Measurements from ENCODE around the gene STMN3. TPM values are rescaled to one million over a fixed set of nuclear protein-coding genes. Genes with fewer than 3 reads are reported as not detected.
"Not testable (repeated sequence)": the region's sequence is repeated elsewhere in the genome, so short reads cannot be mapped to it uniquely, and the experiment has no call there.

The STMN3 gene
- total and polyA plus RNA-seq, 3 donors from 2014 or later = 8.4 to 16.5 (median 15.1) TPM

DNA sequence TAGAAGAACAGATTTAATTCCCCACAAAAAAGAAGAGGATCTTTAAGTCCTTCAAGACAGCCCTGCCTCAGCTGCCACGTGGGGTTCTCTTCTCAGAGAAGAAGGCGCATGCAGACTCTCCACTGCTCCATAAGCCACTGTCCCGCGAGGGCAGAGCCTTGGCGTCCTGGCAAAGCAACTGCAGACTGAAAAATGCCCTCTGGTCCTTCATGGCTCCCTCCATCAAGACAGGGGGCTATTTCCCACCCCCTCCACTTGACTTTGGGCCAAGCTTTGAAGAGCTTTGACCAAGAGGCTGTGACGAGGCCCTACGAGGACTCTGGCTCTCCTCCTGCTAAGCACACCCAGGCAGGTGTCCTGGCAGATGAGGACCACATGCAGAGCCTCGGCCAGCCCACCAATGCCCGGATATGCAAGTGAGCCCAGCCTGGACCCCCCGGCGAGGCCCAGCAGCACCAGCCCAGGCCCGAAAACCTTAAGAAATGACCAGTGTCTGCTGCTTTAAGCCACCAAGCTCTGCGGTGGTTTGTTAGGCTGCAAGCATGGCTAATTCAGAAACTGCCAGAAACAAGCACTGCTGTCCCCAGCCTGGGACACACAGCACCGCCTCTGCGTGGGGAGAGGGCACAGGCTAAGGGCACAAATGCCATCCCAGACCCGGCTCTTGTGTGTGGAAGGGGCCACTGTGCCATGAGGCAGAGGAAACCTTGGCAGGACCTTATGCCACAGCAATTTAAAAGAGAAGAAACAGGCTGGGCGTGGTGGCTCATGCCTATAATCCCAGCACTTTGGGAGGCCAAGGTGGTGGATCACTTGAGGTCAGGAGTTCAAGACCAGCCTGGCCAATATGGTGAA is 42.4 kb downstream of the STMN3 start:
- H3K9me3 ChIP-seq = no peaks in the 10 kb centered on the region
- H3K27ac ChIP-seq = no peak overlapping the region
- no peaks in the 10 kb centered on the region for H3K36me3 ChIP-seq (ENCODE audit: low read depth, missing control alignments)
- H3K4me3 ChIP-seq = no peak overlapping the region
- no peaks in the 10 kb centered on the region for H3K4me1 ChIP-seq
- 91 to 95% methylated on average over 17 of the region's 17 CpGs for WGBS, 2 donors
- DNase-seq = no peak
- no peak for TF ChIP-seq POLR2A (IDR thresholded peaks at IDR 0.05)
- TF ChIP-seq, protein P1, sequence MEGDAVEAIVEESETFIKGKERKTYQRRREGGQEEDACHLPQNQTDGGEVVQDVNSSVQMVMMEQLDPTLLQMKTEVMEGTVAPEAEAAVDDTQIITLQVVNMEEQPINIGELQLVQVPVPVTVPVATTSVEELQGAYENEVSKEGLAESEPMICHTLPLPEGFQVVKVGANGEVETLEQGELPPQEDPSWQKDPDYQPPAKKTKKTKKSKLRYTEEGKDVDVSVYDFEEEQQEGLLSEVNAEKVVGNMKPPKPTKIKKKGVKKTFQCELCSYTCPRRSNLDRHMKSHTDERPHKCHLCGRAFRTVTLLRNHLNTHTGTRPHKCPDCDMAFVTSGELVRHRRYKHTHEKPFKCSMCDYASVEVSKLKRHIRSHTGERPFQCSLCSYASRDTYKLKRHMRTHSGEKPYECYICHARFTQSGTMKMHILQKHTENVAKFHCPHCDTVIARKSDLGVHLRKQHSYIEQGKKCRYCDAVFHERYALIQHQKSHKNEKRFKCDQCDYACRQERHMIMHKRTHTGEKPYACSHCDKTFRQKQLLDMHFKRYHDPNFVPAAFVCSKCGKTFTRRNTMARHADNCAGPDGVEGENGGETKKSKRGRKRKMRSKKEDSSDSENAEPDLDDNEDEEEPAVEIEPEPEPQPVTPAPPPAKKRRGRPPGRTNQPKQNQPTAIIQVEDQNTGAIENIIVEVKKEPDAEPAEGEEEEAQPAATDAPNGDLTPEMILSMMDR (IDR thresholded peaks at IDR 0.05) = no peak
- intact Hi-C loops (cut with DNase I; ENCODE audit: low total_unique reads) = no loop called here
- no peaks in the 10 kb centered on the region for H3K27me3 ChIP-seq

DNA sequence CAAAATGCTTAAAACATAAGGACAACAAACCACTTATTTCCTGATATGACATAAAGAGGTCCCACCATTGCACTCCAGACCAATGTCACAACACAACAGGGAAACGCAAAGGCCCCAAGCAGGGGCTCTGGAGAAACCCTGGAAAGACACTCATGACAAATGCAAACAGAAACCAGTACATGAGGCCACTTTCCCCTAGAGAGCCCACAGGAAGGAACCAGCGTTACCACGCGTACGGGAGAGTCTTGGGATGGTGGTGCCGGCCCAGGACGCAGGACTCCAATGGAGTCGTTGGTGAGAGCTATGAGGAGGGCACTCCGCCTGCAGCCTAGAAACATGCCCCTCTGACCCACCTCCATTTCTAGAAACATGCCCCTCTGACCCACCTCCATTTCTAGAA is 46.5 kb downstream of the STMN3 start:
- Histone ChIP-seq H3K36me3 (ENCODE audit: low read depth, missing control alignments) (no peaks in the 10 kb centered on the region), H3K27ac (no peak overlapping the region), H3K27me3 (no peaks in the 10 kb centered on the region), H3K4me1 (no peaks in the 10 kb centered on the region), H3K4me3 (no peak overlapping the region), H3K9me3 (no peaks in the 10 kb centered on the region)
- 95% methylated on average over 9 of the region's 9 CpGs for WGBS, 2 donors
- intact Hi-C loops (cut with DNase I; ENCODE audit: low total_unique reads) = no loop called here
- no peak for DNase-seq
- TF ChIP-seq, protein P1 (IDR thresholded peaks at IDR 0.05) = no peak
- no peak for TF ChIP-seq POLR2A (IDR thresholded peaks at IDR 0.05)

DNA sequence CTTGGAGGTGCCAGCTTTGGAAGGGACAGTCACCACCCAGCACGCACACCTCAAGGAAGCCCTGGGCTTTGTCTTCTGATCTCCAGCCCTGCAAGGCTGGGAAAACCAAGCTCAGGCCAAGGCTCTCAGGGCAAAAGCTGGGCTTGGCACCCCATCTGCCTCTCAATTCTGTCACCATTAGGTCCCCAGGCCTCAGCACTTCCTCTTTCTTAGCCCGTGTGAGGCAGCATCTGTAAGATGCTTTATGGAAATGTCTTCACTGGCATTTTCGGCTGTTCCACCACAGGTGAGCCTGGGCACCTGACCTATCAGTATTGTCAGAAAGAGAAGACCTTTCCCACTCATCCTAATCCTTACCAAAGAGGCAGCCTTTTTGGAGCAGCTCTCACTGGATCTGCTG is 50.9 kb downstream of the STMN3 start:
- Histone ChIP-seq H3K27me3 (no peaks in the 10 kb centered on the region), H3K27ac (no peak overlapping the region), H3K4me3 (no peak overlapping the region), H3K36me3 (ENCODE audit: low read depth, missing control alignments) (no peaks in the 10 kb centered on the region), H3K9me3 (no peaks in the 10 kb centered on the region), H3K4me1 (no peaks in the 10 kb centered on the region)
- intact Hi-C loops (cut with DNase I; ENCODE audit: low total_unique reads) = no loop called here
- DNase-seq = no peak
- TF ChIP-seq POLR2A (IDR thresholded peaks at IDR 0.05) = no peak
- TF ChIP-seq, protein P1 (IDR thresholded peaks at IDR 0.05) = no peak
- 93 to 94% methylated on average over 3 of the region's 3 CpGs for WGBS, 2 donors

DNA sequence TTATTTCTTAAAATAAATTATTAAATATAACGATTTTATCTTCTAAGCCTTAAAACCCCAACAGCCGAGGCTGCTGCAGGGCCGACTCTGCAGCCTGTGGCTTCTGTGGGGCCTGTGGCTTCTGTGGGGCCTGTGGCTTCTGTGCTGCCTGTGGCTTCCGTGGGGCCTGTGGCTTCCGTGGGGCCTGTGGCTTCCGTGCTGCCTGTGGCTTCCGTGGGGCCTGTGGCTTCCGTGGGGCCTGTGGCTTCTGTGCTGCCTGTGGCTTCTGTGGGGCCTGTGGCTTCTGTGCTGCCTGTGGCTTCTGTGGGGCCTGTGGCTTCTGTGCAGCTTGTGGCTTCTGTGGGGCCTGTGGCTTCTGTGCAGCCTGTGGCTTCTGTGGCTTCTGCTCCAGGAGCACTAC is 51.5 kb downstream of the STMN3 start:
- H3K27me3 ChIP-seq; H3K9me3 ChIP-seq; H3K4me1 ChIP-seq; H3K36me3 ChIP-seq (ENCODE audit: low read depth, missing control alignments); intact Hi-C loops (cut with DNase I; ENCODE audit: low total_unique reads); H3K4me3 ChIP-seq; DNase-seq; H3K27ac ChIP-seq: not testable (repeated sequence)
- WGBS, 2 donors = 71 to 89% methylated on average over 5 to 8 of the region's 8 CpGs

DNA sequence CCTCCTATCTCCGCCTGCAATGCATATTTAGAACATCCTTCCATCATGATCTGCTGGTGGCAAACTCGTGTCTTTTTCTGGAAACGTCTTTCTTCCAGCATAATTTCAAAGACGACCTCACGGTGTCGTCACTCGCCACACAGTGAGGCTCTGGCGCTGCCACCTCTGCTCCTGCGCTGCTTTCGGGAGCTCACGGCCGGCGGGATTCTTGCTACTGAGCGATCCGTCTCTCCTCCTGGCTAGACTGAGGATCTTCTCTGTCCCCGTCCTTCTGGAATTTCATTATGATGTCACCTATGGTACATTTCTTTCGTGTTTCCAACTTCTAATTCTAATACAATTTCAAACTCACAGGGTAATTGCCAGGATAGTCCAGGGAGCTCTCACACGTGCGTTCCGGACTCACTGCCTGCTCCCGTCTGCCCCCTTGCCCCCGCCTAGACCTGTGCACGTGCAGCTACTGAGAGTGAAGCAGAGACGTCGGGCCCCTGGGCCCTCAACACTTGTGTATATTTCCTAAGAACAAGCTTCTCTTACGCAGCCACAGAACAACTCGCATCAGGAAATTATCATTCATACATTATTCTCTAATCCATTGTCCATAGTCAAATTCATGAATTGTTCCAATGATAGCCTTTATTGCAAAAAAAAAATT is 53.7 kb downstream of the STMN3 start:
- Histone ChIP-seq H3K27ac (no peak overlapping the region), H3K4me3 (no peak overlapping the region), H3K27me3 (no peaks in the 10 kb centered on the region), H3K36me3 (ENCODE audit: low read depth, missing control alignments) (no peaks in the 10 kb centered on the region), H3K4me1 (no peaks in the 10 kb centered on the region), H3K9me3 (no peaks in the 10 kb centered on the region)
- intact Hi-C loops (cut with DNase I; ENCODE audit: low total_unique reads) = no loop called here
- no peak for DNase-seq
- no peak for TF ChIP-seq POLR2A (IDR thresholded peaks at IDR 0.05)
- TF ChIP-seq, protein P1 (IDR thresholded peaks at IDR 0.05) = no peak
- 88 to 96% methylated on average over 27 of the region's 27 CpGs for WGBS, 2 donors

Measured in testis (tissue), 3 donors.